ENCODE results near the gene PFDN5.

- TF ChIP-seq POLR2AphosphoS5 (IDR thresholded peaks at IDR 0.05; ENCODE audit: low read depth), result no peak
- TF ChIP-seq NANOG (IDR thresholded peaks at IDR 0.05; ENCODE audit: borderline replicate concordance), result no peak
- no peak for TF ChIP-seq CTCF (conservative IDR thresholded peaks at IDR 0.05; ENCODE audit: low read depth in 2 of 2)
- TF ChIP-seq EZH2 (IDR thresholded peaks at IDR 0.05; ENCODE audit: low read depth, unreplicated experiment), result no peak
- TF ChIP-seq EZH2phosphoT487 (IDR thresholded peaks at IDR 0.05; ENCODE audit: unreplicated experiment), result no peak
- no peak for TF ChIP-seq ETS1 (IDR thresholded peaks at IDR 0.05)
- no peak for TF ChIP-seq REST (IDR thresholded peaks at IDR 0.05; ENCODE audit: unreplicated experiment)
- TF ChIP-seq ZNF114 (CRISPR knock-in tag; IDR thresholded peaks at IDR 0.05), result no peak
- TF ChIP-seq JUNB (IDR thresholded peaks at IDR 0.05; ENCODE audit: unreplicated experiment), result no peak
- no peak for TF ChIP-seq CREB1 (CRISPR knock-in tag; IDR thresholded peaks at IDR 0.05; ENCODE audit: low read depth)
- TF ChIP-seq ZNF331 (CRISPR knock-in tag; IDR thresholded peaks at IDR 0.05; ENCODE audit: low read depth), result no peak
- no peak for TF ChIP-seq STAT1 (IDR thresholded peaks at IDR 0.05; ENCODE audit: unreplicated experiment)
- TF ChIP-seq ZNF462 (CRISPR knock-in tag; IDR thresholded peaks at IDR 0.05), result no peak
Measured at GRCh38 chr12:53308276-53308675, 12.9 kb downstream of the PFDN5 start.

Measured in GM23338 (cell line).